ENCODE measurements around the gene JAK2.

DNA sequence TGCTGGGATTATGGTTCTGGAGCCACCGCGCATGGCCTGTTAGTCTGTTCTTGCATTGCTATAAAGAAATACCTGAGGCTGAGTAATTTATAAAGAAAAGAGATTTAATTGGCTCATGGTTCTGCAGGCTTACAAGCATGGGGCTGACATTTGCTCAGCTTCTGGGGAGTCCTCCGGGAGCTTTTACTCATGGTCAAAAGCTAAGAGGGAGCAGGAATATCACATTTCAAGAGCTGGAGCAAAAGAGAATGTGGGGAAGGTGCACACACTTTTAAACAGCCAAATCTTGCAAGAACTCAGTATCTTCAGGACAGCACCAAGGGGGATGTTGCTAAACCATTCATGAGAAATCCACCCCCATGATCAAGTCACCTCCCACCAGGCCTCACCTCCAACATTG, 12.1 kb downstream of the JAK2 start:
- TF ChIP-seq, protein P1, sequence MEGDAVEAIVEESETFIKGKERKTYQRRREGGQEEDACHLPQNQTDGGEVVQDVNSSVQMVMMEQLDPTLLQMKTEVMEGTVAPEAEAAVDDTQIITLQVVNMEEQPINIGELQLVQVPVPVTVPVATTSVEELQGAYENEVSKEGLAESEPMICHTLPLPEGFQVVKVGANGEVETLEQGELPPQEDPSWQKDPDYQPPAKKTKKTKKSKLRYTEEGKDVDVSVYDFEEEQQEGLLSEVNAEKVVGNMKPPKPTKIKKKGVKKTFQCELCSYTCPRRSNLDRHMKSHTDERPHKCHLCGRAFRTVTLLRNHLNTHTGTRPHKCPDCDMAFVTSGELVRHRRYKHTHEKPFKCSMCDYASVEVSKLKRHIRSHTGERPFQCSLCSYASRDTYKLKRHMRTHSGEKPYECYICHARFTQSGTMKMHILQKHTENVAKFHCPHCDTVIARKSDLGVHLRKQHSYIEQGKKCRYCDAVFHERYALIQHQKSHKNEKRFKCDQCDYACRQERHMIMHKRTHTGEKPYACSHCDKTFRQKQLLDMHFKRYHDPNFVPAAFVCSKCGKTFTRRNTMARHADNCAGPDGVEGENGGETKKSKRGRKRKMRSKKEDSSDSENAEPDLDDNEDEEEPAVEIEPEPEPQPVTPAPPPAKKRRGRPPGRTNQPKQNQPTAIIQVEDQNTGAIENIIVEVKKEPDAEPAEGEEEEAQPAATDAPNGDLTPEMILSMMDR (IDR thresholded peaks at IDR 0.05; ENCODE audit: low read length), result no peak
- no peak for TF ChIP-seq EZH2 (IDR thresholded peaks at IDR 0.05; ENCODE audit: borderline replicate concordance, low read length)

Measured in OCI-LY1 (cell line).